Fibroblast of the aortic adventitia (primary cell): ENCODE data around the gene KLF9. TPM values are rescaled to one million over a fixed set of nuclear protein-coding genes. Genes with fewer than 3 reads are reported as not detected.

Experiments
- DNase-seq: peaks from one replicate; pipeline ENCODE4 v3.0.0-alpha.2; 2010; ENCODE audit warnings: low read depth
- H3K4me3 ChIP-seq: 2 replicates; pipeline ENCODE4 v1.5.1; 2011; ENCODE audit warnings: low read depth, mild to moderate bottlenecking, control low read depth, low read length, moderate library complexity
- total RNA-seq: library from RNA; depleted of rRNA; stranded (reverse); fragments of >200 nt; gene quantifications from 2 replicates; pipeline ENCODE4 v1.2.3, GENCODE V29; 2012; ENCODE audit warnings: low replicate concordance
- TF ChIP-seq, protein P1 (sequence below): IDR thresholded peaks from 2 replicates; pipeline ENCODE4 v1.5.1; 2011; ENCODE audit warnings: mild to moderate bottlenecking, low read length, control low read depth, inconsistent platforms; ENCODE audit not compliant: insufficient read depth

The KLF9 gene
- total RNA-seq, 1 donor: 30.4 TPM

DNA sequence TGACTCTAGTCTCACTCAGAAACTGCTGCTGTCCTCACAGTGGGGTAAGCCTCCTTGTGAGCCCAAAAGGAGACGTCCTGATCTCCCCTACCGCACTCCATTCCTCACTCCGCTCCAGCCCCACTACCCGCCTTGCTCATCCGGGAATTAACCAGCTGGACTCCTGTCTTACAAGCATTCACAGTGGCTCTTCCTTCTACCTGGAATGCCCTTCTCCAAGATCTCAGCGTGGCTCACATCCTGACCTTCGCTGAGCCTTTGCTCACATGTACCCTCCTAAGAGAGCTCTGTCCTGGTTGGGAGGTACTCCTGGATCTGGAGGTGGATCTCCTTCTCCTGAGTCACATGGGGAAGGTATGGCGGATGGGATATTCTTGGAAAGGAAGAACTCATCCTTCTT, 10.7 kb upstream of the KLF9 start:
- H3K4me3 ChIP-seq: no peak overlapping the region
- DNase-seq: no peak
- TF ChIP-seq, protein P1, sequence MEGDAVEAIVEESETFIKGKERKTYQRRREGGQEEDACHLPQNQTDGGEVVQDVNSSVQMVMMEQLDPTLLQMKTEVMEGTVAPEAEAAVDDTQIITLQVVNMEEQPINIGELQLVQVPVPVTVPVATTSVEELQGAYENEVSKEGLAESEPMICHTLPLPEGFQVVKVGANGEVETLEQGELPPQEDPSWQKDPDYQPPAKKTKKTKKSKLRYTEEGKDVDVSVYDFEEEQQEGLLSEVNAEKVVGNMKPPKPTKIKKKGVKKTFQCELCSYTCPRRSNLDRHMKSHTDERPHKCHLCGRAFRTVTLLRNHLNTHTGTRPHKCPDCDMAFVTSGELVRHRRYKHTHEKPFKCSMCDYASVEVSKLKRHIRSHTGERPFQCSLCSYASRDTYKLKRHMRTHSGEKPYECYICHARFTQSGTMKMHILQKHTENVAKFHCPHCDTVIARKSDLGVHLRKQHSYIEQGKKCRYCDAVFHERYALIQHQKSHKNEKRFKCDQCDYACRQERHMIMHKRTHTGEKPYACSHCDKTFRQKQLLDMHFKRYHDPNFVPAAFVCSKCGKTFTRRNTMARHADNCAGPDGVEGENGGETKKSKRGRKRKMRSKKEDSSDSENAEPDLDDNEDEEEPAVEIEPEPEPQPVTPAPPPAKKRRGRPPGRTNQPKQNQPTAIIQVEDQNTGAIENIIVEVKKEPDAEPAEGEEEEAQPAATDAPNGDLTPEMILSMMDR: no peak

- no peak for DNase-seq
- TF ChIP-seq, protein P1: no peak
- no peak overlapping the region for H3K4me3 ChIP-seq
Measured at GRCh38 chr9:70422371-70423043, 8.1 kb upstream of the KLF9 start.

DNA sequence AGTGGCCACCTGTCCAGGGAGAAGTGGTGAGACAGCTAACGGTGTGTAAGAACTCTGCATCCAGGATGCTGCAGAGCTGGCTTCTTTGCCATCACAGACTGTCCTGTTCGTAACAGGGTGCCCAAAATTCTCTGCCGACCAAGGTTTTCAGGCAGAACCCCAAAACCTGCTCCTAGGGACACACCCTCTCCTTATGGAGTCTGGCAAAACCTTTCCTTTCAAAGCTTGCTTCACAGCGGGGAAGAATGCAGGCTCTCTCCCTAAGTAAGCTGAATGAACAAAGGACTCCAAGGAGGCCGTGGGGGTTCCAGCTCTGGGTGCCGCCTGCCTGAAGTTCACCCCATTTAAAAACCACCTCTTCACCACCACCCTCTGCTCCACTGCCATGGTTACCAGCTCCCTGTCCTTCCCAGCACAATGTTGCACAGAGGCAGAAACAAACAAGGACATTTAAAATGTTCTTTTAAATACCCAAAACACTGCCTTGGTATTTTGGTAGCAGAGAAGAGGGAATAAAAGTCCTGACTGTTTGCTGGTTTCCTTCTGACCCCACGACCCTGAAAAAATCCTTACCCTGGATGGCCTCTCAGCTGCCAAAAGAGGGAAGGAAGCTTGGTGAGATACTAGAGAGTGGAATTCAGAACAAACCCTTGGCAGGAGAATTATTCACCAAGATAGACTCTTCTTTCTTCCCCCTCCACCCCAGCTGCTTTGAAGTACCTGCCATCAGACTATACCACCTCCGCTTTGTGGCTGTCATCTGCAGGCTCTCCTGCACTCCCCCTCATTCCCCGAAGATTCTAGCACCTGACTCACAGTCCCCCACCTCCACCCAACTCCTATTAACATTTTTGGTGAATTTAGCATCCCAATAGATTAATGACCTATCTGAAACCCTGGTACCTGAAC, 7.1 kb upstream of the KLF9 start:
- peak overlapping the region; percentile 71 for H3K4me3 ChIP-seq
- peak; percentile 58 for DNase-seq
- TF ChIP-seq, protein P1: no peak

DNA sequence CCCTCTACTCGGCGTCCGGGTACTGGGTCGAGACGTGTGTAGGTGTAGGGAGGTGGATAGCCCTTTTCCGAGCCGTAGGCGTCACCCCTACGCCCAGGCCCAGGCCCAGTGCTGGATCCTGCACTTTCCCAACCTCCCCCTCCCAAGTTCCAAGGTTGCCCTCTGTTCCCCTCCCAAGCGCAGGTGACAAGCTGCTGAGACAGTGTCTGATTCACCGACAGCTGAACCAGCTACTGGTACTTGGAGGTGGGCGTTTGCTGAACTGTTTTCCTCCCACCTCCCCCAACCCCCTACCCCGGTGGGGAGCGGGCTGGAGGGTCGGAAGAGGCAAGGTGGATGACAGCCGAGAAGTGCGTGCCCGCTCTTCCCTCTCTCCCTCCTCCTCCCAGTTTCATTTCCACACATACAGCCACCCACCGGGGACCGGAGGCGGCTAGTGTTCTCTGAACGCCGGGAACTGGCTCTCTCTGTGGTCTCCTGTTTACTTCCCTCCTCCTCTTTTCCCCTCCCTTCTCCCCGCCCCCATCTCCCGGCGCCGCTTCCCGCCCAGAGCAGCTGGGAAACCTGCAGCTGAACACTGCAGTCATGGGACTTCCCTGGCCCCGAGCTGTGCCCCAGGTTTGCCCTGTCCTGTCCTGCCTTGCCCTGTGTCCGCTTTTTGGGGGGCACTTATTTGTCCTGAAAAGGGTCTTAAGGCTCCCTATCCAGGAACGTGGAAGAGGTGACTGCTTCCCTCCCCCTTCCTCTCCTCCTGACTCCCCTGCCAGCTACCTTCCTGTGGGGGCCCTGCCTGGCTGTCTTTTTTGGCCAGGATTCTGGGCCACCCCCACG, 6.2 kb upstream of the KLF9 start:
- peak; percentile 86 for DNase-seq
- TF ChIP-seq, protein P1: no peak

DNA sequence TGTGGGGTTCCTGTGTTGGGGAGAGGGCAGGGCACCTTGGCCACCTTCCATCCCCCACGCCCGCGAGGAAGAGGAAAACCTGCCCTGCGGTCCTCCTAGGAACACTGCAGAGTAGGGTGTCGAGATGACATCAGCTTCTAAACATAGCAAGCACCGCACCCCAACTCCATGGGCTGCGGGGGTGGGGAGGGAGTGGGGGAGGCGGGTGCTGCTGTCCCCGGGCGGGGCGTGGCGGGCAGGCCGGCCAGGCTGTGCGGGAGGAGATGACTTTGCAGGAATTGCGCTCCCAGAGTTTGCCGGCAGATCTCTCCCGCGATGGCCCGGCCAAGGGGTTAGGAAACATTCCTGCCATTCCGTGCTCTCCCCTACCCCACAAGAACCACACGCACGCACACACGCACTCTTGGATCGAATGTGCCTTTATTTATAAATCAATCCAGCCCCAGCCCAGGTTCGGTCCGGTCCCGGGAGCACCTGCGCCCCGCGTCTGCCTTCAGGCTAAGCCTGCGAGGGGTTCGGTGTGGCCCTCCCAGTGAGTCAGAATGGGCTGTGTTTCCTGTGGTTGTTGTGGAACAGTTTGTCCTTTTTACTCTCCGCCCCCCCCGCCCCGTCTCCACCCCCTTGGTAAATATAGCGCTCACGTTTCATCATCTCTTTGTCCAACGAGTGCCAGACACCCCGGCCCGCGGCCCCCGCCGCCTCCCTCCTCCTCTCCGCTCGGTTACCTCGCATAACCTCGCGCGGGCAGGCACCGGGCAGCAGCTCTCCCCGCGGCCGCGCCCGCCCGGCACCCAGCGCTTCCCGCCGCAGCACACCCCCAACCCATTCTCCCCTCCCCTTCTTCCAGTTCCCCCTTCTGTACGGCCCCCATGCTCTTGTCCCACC, 5.3 kb upstream of the KLF9 start:
- H3K4me3 ChIP-seq: peak overlapping the region; percentile 71
- DNase-seq: peak; percentile 98
- TF ChIP-seq, protein P1: peak; percentile 14

More for the DNA sequence above, 6.2 kb upstream of the KLF9 start:
- peak overlapping the region; percentile 71 for H3K4me3 ChIP-seq
